CD4-positive, alpha-beta T cell treated with Interleukin-4 for 1 hour (primary cell): ENCODE results near the gene DDX4.

Source experiments
- DNase-seq, 2 donors: peaks; one replicate each; pipeline ENCODE4 v3.0.0-alpha.2; 2020 to 2022

Gene DDX4

DNA sequence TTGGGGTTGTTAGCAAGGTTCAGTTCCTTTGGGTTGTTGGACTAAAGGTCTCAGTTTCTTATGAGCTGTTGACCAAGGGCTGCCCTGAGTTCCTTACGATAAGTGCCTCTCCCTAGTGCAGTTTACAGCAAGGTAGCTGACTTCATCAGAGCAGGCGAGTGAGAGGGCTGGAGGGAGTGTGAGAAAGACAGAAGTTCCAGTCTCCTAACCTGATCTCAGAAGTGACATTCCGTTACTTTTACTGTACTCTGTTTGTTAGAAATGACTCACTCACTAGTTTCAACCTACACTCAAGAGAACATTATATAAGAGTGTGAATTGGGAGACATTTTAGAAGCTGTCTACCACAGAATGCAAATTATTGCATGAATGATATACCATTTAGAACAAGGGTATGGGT, 92.1 kb downstream of the DDX4 start:
- no peak for DNase-seq

- DNase-seq, result no peak
Measured at GRCh38 chr5:55832446-55832845, 94.6 kb downstream of the DDX4 start.

GRCh38 chr5:55836191-55836590, 98.3 kb downstream of the DDX4 start:
- no peak for DNase-seq

GRCh38 chr5:55841976-55842375, 104.1 kb downstream of the DDX4 start:
- DNase-seq, result no peak

GRCh38 chr5:55847837-55848236, 110.0 kb downstream of the DDX4 start:
- no peak for DNase-seq

GRCh38 chr5:55848783-55849182, 110.9 kb downstream of the DDX4 start:
- no peak for DNase-seq

DNA sequence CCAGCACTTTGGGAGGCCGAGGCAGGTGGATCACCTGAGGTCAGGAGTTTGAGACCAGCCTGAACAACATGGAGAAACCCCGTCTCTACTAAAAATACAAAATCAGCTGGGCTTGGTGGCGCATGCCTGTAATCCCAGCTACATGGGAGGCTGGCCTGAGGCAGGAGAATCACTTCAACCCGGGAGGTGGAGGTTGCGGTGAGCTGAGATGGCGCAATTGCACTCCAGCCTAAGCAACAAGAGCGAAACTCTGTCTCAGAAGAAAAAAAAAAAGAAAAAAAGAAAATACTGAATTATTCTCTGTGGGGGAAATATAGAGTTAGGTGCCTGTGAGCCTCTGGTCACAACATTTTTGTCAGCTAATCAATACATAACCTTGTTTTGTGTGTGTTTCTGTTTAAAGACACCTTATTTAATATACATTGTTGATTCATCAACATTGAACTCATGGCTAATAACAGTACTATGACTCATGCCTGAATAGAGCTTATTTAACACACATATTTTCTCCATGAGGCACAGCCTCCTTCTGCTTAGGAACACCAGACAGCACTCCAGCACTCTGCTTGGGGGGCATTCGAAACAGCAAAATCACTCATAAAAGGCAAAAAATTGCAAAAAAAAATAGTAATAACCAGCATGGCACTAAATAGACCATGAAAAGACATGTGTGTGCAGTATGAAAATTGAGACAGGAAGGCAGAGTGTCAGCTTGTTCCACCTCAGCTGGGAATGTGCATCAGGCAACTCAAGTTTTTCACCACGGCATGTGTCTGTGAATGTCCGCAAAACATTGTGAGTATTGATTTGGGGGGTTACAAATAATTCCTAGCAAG, 113.2 kb downstream of the DDX4 start, which contains the start of gene IL31RA:
Gene IL31RA (plus strand): TSS at position 519 of the 836 bp plus-strand sequence. CDS start 214 bp downstream, at position 733.
- no peak for DNase-seq

GRCh38 chr5:55851675-55851979, 113.8 kb downstream of the DDX4 start:
- DNase-seq, result no peak

DNA sequence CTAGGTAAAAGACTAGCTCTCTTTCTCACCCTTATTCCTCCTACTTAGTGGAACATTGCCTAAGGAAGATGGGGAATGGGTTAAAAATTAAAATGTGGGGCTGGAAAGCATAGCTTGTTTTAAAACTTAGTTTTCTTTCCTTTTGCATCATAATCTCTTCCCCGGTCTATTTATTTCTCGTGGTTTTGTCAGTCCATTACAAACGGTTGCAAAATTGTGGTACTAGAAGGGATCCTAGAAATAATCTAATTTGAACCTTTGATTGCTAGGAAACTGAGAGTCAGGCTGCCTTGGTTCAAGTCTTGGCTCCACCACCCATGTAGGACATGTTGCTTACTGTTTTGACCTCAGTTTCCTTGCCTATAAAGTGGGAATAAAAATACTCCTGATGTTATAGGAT, 114.6 kb downstream of the DDX4 start:
- no peak for DNase-seq

DNA sequence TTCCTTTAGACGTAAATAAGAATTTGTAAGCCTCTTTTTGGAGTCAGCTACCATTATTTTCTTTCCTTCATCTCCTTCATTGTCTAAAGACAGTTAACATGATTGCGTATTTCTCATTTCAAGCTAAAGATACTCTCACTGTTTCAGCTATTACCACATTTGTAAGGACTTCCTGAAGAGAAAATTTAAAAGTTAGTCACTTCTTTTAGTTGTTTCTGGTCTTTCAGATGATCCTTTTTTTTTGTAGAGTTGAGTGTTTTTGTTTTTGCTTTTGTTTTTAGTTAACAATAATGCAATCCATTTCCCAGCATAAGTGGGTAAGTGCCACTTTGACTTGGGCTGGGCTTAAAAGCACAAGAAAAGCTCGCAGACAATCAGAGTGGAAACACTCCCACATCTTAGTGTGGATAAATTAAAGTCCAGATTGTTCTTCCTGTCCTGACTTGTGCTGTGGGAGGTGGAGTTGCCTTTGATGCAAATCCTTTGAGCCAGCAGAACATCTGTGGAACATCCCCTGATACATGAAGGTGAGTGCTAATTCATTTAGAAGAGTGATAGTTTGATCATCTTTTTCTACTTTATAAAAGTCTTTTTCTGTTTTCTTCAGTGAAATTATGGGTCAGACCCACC, 115.3 kb downstream of the DDX4 start:
- no peak for DNase-seq

DNA sequence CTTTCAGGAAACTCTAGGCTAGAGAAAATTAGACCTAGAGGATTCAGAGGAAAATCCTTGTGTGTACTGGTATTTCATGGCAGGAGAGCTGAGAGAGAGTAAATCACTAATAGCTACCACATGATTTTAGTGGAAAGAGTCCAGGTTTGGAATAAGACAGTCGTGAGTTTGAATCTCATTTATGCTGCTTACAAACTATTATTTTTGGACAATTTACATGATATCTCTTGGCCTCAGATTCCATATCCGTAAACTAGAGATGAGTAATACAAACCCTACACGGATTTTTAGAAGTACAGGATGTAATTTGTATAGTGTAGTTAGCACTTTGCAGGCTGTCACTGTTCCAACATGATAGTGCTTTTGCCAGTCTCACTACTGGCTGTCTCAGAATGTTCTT, 116.0 kb downstream of the DDX4 start:
- no peak for DNase-seq

DNA sequence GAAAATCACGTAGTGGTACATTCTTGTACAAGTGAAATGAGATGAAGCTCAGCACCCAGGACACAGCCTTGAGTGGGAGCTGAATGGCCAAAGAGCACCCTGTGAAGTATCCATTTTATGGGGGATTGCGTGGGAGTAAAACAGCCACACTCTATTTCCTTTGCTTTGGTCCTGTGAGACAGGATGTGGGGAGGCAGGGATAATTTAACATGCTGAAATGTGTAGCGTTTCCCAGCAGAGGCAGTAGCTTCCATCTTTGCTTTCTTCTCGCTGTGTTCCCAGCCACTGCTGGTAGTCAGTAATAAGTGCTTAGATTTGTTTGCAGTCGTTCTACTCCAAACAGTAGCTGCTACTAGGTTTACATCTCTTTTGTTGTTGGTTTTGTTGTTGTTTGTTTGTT, 117.6 kb downstream of the DDX4 start:
- no peak for DNase-seq

GRCh38 chr5:55856516-55857246, 118.8 kb downstream of the DDX4 start:
- DNase-seq, result peak in 1 of 2 donors; percentile 49

- no peak for DNase-seq
Measured at GRCh38 chr5:55857247-55857640, 119.4 kb downstream of the DDX4 start.

DNA sequence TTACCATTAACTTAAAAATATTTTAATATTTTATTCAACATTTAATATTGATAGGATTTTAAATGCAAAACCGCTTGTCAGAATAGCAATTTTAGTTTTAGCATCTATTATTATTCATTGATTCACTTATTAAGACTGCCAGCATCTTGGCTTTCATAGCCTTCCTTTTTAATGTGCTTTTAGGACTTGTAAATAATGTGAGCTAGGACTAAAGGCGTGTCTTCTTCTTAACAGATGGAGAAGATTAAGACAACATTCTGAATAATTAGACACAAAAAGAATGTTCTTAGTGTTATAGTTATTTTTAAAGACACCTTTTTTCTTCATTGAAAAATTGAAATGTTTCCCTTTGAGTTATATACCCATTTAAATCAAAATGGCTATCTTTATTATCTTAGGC, 120.2 kb downstream of the DDX4 start:
- no peak for DNase-seq

GRCh38 chr5:55860288-55860687, 122.4 kb downstream of the DDX4 start:
- DNase-seq, result no peak

DNA sequence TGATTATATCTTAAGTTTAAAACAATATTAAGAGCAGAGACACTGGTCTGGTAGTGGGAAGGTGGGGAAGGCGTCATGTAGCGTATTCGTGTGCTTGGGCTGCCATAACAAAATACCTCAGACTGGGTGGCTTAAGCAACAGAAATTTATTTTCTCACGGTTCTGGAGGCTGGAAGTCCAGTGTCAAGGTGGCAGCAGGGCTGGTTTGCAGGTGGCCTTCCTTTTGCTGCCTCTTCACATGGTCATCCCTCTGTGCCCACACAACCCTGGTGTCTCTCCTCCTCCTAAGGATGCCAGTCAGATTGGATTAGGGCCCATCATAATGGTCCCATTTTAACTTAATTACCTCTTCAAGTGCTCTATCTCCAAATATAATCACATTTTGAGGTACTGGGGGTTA, 122.8 kb downstream of the DDX4 start:
- no peak for DNase-seq

DNA sequence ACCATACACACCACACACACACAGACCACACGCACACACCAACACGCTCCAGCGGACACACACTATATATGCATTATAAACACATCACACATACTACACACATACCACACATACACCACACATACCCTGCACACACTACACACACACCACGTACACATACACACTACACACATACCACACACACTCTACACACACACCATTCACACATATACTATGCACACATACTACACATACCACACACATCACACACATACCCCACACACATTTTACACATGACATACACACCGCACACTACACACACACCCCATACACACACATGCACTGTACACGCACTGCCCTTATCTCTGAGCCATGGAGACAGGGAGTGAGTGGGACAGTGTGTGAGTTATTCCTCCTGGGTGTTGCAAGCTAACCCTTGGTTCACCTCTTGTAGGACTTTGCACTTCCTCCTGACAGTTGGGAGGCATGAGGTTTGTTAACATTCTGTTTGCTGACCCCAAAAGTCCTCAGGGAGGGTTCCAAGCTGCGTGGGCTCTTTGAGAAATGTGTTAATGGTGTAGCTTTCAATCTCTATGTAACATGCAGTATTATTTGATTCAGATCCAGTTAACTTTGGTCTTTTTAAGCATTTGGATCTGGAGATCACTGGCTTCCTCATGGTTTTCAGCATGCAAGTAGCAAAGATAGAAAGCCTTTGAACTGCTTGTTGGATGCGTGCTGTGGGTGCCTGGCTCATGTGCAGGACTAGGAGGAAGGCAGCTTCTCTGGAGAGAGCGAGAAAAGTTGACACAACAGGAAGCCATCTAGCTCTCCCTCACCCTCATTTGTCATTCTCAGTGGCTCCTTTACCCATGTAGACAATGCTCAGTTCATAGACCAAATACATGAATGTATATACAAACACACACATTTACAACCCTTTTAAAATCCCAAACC, 127.0 kb downstream of the DDX4 start:
- DNase-seq, result no peak

DNA sequence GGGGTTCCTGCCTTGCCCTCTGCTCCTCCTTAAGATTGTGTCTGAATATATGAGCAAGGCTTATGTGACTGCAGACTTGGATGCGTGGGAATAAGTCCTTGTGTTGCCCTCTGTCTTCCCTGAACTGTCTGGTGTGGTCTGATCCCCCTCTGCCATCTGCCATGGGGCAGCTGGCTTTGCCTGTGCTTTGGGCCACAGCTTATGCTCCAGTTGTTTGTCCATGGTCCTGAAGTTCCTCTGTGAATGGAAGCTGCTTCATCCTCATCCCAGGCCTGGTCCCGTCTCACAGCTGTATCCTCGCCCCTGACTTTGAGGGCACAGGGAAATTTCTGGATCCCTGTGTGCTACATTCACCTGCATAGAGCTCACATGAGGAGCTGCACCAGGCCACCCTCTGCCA, 128.0 kb downstream of the DDX4 start:
- DNase-seq, result no peak

DNA sequence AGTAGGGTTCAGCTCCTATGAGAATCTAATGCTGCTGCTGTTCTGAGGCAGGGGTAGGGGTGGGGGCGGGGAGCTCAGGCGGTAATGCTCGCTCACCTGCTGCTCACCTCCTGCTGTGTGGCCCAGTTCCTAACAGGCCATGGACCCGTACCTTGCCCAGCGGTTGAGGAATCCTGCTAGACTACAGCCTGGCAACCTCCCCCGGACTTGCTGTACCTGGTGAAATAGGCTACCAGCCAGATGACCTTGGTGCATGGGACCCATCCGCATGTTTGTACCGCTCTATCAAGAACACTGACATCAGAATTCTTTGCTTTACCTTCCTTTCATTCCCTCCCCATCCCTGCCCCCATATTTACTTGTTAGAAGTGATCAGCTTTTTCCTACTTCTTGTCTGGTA, 128.6 kb downstream of the DDX4 start:
- DNase-seq, result no peak
